ENCODE results near the gene CYP46A1.

DNA sequence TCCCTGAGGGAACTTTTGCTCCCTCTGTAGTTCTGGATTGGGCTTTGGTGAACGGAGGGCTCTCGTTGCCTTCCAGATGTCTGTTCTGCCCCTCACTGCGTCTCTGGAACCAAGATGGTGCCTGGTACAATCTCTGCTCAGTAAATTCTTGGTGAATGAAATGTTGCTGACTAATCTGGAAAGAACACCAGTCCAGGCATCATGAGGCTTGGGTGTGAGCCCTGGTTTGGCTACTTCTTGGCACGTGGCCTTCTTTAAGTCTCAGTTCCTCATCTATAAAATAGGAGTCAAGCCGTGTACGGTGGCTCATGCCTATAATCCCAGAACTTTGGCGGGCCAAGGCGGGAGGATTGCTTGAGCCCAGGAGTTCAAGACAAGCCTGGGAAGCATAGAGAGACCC is 34.9 kb upstream of the CYP46A1 start:
- TF ChIP-seq EZH2 (IDR thresholded peaks at IDR 0.05; ENCODE audit: insufficient read depth, poor library complexity, severe bottlenecking) = no peak
- TF ChIP-seq EZH2phosphoT487 (IDR thresholded peaks at IDR 0.05; ENCODE audit: insufficient read depth, low read depth) = no peak

Measured in GM23248 (cell line).